DMS79 (cell line): ENCODE data around the gene ACACB.

Source experiments
- DNase-seq: peaks from one replicate; lab custom pipeline; 2025; lab: John Stamatoyannopoulos, UW

ACACB gene

DNA sequence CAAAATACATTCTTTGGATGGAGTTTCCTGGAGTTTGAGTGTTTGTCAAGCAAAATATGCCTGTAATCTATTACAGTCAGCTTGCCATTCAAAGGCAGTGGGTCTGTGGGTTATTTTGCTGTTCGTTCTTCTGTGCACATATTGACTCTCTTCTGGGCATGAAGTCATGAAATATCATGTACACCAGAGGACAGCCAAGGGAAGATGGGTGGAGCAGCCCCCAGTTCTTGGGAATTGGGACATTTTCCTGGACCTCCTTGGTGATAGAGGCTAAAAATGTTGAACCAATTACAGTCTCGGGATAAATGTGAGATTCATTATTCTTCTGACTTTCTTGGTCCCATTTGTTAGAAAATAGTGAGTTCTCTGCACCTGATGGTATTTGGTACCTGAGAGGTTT is 103.6 kb downstream of the ACACB start:
- no peak for DNase-seq

DNA sequence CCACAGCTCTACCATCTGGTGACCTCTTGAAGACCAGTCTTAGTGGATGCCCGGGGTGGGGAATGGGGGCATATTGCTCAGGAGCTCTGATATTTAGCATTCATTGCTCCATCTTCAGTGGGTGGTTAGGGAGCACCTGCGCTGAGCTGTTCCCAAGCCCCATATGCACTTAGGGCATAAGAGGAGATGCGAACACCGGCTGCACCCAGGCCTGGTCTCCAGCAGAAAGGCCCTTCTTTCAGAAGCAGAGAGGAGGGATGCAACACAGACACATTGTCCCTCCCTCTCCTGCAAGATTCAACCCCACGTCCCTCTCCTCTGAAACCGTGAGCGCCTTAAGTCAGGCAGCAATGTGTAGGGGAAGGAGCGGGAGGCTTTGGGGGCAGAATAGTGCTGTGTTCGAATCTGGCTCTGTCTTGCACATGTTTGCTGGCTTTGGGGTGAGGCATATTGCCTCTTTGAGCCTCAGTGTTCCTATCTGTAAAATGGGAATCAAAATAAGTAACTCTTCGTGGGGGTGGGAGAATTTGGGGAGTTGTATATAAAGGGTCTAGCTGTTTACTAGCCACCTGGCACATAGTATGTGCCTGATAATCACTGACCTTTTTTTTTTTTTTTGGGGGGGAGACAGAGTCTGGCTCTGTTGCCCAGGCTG is 105.0 kb downstream of the ACACB start:
- DNase-seq: no peak

DNA sequence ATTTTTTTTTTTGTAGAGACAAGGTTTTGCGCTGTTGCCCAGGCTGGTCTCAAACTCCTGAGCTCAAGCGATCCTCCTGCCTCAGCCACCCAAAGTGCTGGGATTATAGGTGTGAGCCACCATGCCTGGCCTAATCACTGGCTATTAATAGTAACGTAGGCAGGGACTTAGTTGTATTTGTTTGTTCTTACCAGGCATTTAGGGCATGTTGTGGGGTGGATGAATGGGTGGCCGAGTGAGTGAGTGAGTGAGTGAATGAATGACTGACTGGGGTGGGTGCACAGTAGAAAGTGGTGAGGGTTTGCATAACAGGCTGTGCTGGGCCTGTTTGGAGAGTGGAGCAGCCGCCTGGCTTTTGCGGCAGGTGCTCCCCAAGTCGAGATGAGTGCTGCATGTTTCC is 105.7 kb downstream of the ACACB start:
- no peak for DNase-seq

DNA sequence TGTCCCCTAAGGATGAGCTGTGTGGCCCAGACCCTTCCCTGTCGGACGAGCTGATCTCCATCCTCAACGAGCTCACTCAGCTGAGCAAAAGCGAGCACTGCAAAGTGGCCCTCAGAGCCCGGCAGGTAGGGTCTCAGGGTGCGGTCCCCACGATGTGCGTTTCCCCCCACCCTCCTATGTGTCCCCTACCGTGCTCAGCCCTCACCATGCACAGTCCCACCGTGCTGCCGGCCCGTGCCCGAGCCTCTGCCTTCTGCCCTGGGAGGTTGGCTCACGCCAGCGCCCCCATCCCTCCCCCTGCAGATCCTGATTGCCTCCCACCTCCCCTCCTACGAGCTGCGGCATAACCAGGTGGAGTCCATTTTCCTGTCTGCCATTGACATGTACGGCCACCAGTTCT is 106.1 kb downstream of the ACACB start:
- no peak for DNase-seq

DNA sequence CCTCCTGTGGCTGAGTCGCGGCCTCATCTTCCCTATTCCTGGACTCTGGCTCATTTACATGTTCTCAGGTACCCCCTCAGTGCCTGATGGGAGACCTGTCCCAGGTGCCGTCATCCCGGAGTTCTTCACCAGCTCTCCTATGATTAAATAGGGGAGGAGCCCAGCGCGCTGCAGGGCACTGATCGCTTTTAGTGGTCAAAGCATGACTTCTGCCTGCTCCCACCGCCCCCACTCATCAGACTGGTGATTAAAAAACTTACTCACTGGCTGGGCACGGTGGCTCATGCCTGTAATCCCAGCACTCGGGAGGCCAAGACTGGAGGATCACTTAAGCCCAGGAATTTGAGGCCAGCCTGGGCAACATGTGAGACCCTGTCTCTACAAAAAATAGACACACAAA is 106.8 kb downstream of the ACACB start:
- DNase-seq: no peak

DNA sequence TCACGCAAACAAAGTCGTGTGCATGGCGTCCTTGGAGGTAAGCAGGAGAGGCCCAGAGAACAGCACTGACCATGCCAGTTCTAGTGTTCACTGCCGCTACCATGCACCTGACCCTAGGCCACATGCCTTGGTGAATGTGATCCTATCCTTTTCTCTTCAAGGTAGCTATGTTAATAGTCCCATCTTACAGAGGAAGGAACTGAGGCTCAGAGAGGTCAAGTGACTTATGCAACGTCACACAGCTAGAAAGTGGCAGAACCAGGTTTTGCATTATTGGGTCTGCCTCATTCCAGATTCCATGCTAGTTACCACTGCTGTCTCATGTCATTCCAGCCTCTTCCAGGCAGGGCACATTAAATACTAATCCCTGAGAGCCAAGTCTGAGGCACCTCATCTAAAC is 107.5 kb downstream of the ACACB start:
- no peak for DNase-seq

DNA sequence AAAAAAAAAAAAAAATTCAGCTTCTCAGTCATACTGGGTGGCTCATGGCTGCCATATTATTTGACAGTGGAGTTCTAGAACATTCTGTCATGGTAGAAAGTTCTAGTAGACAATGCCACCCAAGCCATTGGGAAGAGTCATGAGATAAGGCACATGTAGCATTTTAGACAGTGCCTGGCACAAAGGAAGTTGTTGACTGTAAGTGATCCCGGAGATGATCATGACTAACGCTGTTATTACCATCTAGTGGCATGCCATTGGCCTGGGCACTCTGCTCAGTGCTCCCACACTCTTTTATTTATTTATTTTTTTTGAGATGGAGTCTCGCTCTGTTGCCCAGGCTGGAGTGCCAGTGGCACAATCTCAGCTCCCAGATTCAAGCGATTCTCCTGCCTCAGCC is 112.3 kb downstream of the ACACB start:
- no peak for DNase-seq

DNA sequence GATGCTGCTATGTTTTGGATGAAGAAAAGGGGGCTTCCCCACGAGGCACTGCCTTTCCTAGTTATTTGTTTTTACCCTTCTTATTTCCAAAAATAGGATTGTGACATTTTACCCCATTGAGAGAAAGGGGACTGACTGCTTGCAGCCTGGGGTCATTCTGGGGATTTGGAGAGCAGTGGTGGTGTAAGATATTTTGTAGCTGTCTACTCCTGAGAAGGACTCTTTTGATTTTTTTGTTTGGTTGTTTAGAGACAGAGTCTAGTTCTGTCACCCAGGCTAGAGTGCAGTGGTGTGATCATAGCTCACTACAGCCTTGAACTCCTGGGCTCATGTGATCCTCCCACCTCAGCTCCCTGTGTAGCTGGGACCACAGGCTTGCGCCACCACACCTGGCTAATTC is 113.8 kb downstream of the ACACB start:
- no peak for DNase-seq

DNA sequence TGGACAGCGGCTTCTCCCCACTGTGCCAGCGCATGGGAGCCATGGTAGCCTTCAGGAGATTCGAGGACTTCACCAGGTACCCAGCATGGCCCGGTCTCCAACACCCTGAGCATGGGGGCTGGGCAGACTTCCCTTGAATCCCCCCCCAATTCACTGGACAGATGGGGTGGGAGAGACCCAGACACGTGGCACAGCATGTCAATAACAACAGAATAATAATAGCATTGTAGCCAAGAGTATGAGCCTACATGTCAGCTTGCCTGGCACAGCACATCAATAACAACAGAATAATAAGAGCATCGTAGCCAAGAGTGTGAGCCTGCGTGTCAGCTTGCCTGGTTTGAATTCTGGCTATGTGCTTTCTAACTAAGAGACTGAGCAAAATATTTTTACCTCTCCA is 116.3 kb downstream of the ACACB start:
- no peak for DNase-seq

DNA sequence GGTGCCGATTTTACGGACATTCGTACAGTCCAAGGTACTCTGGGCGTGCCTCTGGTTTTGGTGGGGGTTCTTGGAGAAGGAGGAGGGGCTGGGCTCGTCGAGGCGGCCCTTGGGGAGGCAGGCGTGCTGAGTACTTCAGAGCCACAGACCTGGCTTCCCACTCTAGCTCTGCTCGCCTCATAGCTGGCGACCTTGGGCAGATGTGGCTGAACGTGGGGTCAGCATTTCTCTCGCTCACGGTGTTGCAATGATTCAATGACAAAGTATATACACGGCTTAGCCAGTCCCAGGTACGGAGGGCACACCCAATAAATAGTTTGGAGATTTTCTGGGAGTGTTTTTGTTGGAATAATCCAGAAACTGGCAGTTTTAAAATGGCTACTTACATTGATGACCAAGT is 117.6 kb downstream of the ACACB start:
- DNase-seq: no peak

DNA sequence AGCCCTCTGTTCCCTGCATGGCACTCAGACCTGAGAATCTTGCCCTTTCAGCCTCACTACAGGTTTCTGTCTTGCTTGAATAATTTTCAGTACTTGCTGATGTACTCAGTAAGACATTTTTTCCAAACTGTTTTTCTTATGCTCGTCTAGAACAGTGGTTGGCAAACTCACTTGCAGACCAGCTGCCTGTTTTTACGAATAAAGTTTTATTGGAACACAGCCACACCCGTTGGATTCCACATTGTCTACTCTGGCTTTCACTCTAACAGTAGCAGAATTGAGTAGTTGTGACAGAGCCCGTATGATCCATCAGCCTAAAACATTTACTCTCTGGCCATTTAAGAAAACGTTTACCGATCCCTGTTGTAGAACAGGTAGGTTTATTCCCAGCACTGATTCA is 119.9 kb downstream of the ACACB start:
- DNase-seq: no peak

DNA sequence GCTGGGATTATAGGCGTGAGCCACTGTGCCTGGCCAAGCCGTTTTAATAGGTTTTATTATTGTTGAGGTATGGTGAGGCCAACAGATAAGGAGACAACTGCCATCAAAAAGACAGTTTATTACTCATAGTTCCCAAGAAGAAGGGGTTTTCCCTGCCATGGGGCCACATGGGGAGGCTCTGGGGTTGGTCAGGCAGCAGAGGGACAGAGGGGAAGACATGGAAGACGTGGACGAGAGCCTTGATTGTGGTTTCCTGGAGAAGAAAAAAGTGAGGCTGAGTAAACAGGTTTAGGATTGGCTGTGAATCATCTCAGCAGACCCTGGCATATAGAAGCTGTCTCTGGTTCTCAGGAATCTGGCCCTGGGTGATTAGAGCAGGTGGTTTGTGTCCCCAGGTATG is 122.8 kb downstream of the ACACB start:
- DNase-seq: no peak

DNA sequence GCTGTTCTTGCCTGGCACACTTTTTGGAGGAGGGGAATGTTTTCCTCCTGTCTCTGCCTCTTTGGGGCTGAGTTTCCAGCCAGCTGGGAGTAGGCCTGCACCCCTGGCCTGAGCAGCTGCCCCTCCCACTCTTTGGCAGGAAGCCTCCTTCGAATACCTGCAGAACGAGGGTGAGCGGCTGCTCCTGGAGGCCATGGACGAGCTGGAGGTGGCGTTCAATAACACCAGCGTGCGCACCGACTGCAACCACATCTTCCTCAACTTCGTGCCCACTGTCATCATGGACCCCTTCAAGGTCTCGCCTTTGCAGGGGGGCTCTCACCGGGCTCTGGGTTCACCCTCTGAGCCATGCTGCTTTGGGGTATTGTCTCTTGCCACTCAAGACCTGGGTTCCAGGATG is 123.3 kb downstream of the ACACB start:
- no peak for DNase-seq

DNA sequence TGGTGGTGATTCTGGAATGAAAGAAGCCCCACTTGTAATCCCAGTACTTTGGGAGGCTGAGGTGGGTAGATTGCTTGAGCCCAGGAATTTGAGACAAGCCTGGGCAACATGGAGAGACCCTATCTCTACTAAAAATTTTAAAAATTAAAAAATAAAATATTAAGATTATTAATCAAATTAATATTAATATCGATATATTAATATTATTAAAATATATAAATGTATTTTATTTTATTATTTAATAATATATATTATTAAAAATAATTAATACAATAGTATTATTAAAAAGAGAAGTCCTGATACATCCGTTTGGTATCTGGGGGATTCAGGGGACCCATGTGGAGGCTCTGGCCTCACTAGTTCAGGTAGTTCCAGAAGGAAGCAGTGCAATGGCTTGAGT is 124.0 kb downstream of the ACACB start:
- no peak for DNase-seq

DNA sequence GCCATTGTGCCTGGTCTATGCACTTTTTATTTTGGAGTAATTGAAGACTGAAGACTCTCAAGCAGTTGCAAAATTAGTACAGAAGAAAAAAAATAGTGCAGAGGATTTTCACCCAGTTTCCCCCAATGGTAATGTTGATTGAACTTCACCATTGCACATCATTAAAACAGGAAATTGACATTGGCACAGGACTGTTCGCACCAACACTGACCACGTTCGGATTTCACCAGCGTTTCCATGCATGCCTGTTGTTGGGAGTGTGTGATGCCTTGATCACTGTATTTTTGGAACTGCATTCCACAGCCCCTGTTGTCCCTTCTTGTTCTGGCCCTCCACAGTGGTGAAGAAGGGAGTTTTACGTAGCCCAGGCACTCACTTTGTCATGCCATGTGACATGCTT is 125.5 kb downstream of the ACACB start:
- no peak for DNase-seq

DNA sequence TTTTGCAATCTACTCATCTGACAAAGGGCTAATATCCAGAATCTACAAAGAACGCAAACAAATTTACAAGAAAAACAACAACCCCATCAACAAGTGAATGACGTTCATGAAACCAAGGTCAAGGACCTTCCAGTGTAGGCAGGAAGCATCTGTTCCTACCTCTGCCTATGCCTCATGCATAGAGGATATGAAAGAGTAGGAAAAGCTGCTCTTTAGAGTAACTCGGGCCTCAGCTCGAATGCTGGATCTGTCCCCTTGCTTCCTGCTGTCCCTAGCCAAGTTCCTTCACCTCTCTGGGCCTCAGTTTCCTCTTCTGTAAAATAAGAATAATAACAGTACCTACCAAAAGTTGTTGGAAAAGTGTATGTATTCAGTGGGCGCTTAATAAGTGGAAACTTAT is 127.7 kb downstream of the ACACB start:
- DNase-seq: no peak

DNA sequence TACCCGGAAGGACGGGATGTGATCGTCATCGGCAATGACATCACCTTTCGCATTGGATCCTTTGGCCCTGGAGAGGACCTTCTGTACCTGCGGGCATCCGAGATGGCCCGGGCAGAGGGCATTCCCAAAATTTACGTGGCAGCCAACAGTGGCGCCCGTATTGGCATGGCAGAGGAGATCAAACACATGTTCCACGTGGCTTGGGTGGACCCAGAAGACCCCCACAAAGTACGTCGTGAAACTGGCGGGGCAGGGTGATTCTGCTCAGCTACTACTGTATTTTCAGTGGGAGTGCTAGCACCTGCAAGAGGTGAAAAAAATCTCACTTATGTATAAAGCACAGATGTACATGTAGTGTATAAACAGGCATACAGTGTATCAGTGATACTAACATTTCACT is 129.8 kb downstream of the ACACB start:
- DNase-seq: no peak

DNA sequence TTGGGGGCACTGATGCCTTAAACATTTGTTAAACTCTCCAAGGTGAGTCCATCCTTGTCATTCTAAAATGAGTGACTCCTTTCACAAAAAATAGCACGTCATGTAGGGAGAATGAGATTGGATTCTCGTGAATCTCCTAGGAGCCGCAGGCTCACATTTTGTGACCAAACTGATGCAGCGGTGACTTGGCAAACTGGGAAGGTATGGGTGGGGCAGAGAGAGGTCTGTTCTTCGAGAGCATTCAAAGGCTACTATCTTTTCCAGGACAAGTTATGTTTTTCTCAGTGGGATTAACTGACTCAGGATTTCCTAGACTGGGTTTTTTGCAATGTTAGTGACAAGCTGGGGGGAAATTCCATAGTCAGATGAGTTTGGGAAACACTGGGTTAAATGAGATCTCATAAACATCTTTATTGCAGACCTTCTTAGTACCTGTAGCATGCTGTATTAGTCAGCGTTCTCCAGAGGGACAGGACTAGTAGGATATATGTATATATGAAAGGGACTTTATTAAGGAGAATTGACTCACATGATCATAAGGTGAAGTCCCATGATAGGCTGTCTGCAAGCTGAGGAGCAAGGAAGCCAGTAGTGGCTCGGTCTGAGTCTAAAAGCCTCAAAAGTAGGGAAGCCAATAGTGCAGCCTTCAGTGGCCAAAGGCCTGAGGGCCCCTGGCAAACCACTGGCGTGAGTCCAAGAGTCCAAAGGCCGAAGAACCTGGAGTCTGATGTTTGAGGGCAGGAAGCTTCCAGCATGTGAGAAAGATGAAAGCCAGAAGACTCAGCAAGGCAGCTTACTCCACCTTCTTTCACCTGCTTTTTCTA is 131.7 kb downstream of the ACACB start:
- DNase-seq: no peak

DNA sequence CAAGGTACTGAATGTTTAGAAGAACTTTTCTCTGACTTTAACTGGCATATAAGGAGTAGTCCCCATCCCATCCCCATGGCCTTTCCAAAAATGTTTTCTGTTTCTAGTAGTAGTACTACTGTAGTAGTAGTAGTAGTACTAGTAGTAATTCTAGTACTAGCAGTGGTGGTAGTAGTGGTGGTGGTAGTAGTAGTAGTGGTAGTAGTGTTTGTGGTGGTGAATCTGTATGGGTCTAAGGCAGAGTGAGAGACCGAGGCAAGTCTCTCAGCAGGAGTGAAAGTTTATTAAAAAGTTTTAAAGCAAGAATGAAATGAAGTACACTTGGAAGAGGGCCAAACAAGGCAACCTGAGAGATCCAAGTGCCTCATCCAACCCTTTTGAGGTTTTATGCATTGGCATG is 134.1 kb downstream of the ACACB start:
- no peak for DNase-seq

DNA sequence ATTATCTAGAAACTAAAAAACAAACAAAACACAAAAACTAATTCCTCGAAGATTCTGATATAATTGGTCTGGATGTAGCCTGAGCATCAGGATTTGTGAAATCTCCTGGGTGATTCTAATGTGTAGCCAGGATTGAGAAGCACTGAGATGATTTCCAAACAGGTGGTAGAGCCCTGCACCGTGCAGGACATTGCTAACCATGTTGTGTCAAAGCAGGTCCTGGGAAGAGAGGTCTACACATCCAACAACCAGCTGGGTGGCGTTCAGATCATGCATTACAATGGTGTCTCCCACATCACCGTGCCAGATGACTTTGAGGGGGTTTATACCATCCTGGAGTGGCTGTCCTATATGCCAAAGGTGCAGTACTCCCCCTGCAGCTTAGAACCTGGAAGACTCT is 136.4 kb downstream of the ACACB start:
- no peak for DNase-seq

DNA sequence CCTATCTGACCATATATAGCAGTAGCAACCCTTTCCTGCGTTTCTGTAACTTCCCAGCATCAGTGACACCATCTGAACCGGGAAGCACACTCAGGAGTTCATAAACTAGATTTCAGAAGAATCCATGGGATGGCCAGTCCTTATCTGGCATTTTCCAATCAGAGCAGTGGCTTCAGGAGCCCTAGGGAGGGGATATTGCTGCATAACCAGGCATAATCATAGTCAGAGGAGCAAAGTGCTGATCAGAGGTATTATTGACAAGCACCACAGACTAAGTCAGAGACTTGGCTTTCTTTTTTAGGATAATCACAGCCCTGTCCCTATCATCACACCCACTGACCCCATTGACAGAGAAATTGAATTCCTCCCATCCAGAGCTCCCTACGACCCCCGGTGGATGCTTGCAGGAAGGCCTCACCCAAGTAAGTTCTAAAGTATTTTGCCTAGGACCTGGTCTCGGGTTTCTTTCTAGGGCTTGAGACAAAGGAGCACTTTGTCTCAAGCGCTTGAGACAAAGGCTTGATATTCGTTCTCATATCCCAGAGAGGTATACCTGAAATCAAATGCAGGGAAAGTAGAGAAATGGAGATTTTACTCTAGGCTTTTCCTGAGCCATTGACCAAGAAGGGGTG is 137.6 kb downstream of the ACACB start:
- DNase-seq: no peak

DNA sequence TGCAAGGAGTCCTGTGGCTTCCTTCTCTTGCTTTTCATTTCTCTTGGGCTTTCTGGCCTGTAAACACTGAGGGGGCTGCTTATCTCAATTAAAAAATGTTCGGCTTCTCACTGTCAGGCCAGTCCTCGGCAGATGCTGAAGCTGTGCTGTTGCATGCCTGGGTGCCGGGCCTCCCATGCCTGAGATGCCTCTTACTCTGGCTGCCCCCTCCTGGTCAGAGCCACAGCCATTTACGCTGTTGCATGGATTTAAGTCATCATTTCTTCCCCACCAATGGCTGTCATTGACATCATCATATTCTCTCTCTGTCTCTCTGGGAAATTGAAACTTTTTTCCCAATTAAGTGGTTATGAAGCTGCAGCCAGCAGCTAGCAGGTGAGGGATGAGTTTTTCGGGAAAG is 139.0 kb downstream of the ACACB start:
- no peak for DNase-seq

DNA sequence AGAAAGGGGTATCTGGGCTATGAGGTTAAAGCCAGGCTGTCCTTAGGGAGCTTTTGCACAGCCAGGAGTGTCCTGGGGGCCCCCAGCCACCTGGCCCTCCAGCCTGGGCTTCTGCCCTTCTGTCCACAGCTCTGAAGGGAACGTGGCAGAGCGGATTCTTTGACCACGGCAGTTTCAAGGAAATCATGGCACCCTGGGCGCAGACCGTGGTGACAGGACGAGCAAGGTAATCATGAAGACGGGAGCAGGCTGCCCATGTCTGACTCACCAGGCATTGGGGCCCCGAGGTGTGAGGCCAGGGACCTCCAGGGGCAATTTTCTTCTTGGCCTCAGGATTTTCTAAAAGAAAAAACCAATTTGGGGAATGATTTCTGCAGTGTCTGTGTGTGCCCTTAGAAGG is 139.6 kb downstream of the ACACB start:
- no peak for DNase-seq

DNA sequence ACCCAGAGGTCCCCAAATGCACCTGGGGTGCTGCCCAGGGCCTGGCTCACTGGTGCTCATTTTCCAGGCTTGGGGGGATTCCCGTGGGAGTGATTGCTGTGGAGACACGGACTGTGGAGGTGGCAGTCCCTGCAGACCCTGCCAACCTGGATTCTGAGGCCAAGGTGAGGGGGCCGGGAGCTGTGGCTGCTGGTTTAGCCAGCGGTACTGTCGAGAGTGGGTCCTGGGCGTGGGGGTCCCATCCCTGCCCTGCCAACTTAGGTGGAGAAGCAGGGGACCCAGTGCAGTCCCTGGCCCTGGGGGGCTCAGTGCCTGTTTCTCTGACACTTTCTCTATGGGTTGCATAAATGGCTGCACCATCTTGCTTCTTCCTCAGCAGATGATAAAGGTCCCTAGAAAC is 141.8 kb downstream of the ACACB start:
- DNase-seq: no peak
